MM.1S (cell line): ENCODE results near the gene OR51E2.

Experiments used
- EZH2 ChIP-seq: fragments of 300-600 bp; sonication (generic); optimal IDR thresholded peaks from 2 replicates; pipeline ENCODE3; 2017; ENCODE audit warnings: low read depth, mild to moderate bottlenecking, antibody characterized with exemption, low read length, mixed read lengths
- TF ChIP-seq, protein P1 (sequence below): fragments of 300-600 bp; sonication (generic); IDR thresholded peaks from 2 replicates; pipeline ENCODE4 v1.5.1; 2016; ENCODE audit warnings: antibody characterized with exemption, low read length, mixed read lengths

DNA sequence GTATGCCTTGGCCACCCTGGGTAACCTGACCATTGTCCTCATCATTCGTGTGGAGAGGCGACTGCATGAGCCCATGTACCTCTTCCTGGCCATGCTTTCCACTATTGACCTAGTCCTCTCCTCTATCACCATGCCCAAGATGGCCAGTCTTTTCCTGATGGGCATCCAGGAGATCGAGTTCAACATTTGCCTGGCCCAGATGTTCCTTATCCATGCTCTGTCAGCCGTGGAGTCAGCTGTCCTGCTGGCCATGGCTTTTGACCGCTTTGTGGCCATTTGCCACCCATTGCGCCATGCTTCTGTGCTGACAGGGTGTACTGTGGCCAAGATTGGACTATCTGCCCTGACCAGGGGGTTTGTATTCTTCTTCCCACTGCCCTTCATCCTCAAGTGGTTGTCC lies 57.7 kb downstream of the OR51E2 start:
- TF ChIP-seq, protein P1, sequence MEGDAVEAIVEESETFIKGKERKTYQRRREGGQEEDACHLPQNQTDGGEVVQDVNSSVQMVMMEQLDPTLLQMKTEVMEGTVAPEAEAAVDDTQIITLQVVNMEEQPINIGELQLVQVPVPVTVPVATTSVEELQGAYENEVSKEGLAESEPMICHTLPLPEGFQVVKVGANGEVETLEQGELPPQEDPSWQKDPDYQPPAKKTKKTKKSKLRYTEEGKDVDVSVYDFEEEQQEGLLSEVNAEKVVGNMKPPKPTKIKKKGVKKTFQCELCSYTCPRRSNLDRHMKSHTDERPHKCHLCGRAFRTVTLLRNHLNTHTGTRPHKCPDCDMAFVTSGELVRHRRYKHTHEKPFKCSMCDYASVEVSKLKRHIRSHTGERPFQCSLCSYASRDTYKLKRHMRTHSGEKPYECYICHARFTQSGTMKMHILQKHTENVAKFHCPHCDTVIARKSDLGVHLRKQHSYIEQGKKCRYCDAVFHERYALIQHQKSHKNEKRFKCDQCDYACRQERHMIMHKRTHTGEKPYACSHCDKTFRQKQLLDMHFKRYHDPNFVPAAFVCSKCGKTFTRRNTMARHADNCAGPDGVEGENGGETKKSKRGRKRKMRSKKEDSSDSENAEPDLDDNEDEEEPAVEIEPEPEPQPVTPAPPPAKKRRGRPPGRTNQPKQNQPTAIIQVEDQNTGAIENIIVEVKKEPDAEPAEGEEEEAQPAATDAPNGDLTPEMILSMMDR = no peak
- TF ChIP-seq EZH2 = no peak
